ENCODE results near the gene INPP5K.
"Not testable (repeated sequence)": the region's sequence is repeated elsewhere in the genome, so short reads cannot be mapped to it uniquely, and the experiment has no call there.

Gene INPP5K

GRCh38 chr17:1461198-1461944 is 55.0 kb downstream of the INPP5K start:
- DNase-seq: no peak

DNA sequence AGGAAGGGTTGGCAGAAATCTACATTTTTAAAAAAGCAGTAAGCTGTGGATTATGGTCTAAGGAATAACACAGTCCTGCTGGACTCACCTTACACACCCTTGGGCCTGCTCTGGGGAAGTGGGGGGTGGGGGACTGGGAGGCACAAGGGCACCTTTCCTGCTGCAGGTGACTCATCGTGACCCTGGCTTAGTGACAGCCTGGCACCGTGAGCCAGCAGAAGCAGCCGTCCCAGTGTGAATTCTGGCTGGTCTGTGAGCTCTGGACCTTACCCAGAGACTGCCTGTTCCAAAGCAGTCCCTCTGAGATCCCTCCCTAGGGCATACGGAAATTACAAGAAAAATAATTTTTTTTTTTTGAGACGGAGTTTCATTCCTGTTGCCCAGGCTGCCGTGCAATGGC is 56.2 kb downstream of the INPP5K start:
- no peak for DNase-seq

GRCh38 chr17:1455797-1456599 is 60.4 kb downstream of the INPP5K start, which contains the start of gene CRK:
Gene CRK, minus strand, starts transcription at chr17:1456232. Its CDS starts 115 bp downstream, at chr17:1456117.
- peak; percentile 93 to 95 for DNase-seq

- peak; percentile 63 to 83 for DNase-seq
These were observed 61.1 kb downstream of the INPP5K start for GRCh38 chr17:1455291-1455796.

- no peak for DNase-seq
These were observed 61.9 kb downstream of the INPP5K start for GRCh38 chr17:1454541-1454940.

GRCh38 chr17:1453694-1454093 is 62.7 kb downstream of the INPP5K start:
- not testable (repeated sequence) for DNase-seq

- DNase-seq: no peak
These were observed 63.6 kb downstream of the INPP5K start for GRCh38 chr17:1452836-1453235.

GRCh38 chr17:1450261-1450660 is 66.2 kb downstream of the INPP5K start:
- DNase-seq: not testable (repeated sequence)

- no peak for DNase-seq
These were observed 66.9 kb downstream of the INPP5K start for GRCh38 chr17:1449412-1449967.

DNA sequence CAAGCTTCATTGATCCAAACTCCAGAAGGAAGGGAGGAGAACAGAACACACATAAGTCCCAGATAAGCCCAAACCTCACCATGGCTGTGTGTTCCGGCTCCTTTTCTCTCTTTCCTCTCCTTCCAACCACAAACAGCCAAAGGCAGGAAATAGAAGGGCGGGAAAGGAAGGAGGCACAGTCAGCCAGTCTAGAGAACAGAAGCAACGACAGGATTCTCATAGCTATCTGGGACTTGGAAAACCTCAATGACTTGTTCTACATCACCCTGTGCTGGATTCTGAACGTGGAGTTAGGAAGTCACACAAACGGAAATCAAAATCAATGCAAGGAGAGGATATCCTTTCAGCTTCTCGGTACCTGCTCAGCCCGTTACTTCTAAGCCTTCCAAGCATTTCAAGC is 69.4 kb downstream of the INPP5K start:
- DNase-seq: no peak

DNA sequence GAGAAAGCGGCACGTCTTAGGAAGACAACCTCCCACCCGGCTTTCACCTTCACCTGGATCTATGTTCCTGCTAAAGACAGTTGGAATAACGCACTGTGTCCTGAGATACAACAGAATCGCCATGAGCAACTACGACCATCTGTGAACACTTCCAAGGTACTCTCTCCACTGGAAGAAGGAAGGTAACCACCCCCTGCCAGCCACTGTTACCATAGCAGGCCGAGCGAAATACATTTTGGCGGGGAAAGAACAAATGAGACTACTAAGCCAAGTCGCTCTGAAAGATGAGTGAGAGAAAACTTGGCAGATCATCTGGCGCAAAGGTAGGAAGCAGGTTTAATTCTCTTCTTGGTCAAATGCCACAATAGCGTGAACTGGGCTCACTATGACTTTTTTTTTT is 70.2 kb downstream of the INPP5K start:
- no peak for DNase-seq

GRCh38 chr17:1445695-1446094 is 70.7 kb downstream of the INPP5K start:
- not testable (repeated sequence) for DNase-seq

Measured in SHP77 (cell line).